Measurements from ENCODE around the gene TTC33.

Gene TTC33

DNA sequence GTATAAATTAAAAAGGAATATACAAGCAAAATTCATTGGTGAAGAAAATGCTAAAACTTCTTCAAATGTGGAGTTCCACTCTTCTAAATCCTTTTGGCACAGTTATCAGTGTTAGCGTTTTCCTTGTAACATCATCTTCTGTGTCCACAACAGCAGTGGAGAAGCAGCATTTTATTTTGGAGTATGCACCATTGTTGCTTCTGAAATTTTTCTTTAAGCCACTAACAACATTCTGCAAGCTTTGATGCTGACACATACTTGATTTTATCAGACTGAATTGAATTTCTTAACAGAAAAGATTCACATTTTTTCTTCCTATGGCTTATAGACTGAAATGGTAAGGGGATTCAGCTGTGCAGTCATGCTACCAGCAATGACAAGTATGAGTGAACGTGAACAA, 136.8 kb downstream of the TTC33 start:
- Histone ChIP-seq H3K27me3 (ENCODE audit: insufficient read depth, low read length, poor library complexity, severe bottlenecking) (no peaks in the 10 kb centered on the region), H3K36me3 (ENCODE audit: insufficient read depth, low read length) (no peaks in the 10 kb centered on the region), H3K79me2 (ENCODE audit: insufficient read depth, low read length) (no peaks in the 10 kb centered on the region), H3F3A (ENCODE audit: low read depth) (no peaks in the 10 kb centered on the region), H3K4me1 (ENCODE audit: insufficient read depth, low read length, poor library complexity, severe bottlenecking) (peaks cover 56% of the 10 kb centered on the region), H4K20me1 (ENCODE audit: insufficient read depth, low read length, poor library complexity, severe bottlenecking) (no peaks in the 10 kb centered on the region), H3K9me3 (ENCODE audit: insufficient read depth, low read depth, low read length) (no peaks in the 10 kb centered on the region), H3K4me2 (ENCODE audit: low read depth, low read length, poor library complexity, severe bottlenecking) (peak overlapping the region; percentile 26), H3K4me3 (ENCODE audit: low read length, poor library complexity, severe bottlenecking) (no peak overlapping the region), H2AFZ (ENCODE audit: low read length) (no peak overlapping the region), H3K9me2 (replicated peaks; ENCODE audit: low read depth, low read length) (no peaks in the 10 kb centered on the region), H3K9ac (ENCODE audit: low read depth, low read length, poor library complexity, severe bottlenecking) (no peak overlapping the region)
- no peak for TF ChIP-seq EZH2phosphoT487 (IDR thresholded peaks at IDR 0.05; ENCODE audit: borderline replicate concordance)
- TF ChIP-seq, protein P1, sequence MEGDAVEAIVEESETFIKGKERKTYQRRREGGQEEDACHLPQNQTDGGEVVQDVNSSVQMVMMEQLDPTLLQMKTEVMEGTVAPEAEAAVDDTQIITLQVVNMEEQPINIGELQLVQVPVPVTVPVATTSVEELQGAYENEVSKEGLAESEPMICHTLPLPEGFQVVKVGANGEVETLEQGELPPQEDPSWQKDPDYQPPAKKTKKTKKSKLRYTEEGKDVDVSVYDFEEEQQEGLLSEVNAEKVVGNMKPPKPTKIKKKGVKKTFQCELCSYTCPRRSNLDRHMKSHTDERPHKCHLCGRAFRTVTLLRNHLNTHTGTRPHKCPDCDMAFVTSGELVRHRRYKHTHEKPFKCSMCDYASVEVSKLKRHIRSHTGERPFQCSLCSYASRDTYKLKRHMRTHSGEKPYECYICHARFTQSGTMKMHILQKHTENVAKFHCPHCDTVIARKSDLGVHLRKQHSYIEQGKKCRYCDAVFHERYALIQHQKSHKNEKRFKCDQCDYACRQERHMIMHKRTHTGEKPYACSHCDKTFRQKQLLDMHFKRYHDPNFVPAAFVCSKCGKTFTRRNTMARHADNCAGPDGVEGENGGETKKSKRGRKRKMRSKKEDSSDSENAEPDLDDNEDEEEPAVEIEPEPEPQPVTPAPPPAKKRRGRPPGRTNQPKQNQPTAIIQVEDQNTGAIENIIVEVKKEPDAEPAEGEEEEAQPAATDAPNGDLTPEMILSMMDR (conservative IDR thresholded peaks at IDR 0.05; ENCODE audit: low read length) = no peak

DNA sequence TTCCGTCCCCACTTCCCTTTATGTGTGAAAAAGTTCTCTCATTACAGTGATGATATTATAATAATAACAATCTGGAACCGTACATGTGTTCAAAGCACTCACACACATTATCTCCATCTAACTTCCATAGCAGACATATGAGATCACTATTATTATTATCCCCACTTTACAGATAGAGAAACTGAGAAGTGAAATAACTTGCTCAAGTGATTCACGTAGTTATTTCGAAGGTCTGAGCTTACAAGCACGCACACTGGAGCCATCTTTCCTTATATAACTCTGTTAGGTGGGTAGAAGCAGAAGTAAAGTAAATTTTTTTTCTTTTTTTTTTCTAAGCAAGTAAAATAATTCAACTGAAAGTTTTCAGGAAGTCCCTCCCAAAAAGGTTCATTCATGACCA, 139.0 kb downstream of the TTC33 start:
- H3K4me2 ChIP-seq (ENCODE audit: low read depth, low read length, poor library complexity, severe bottlenecking) = no peak overlapping the region
- H2AFZ ChIP-seq (ENCODE audit: low read length) = no peak overlapping the region

DNA sequence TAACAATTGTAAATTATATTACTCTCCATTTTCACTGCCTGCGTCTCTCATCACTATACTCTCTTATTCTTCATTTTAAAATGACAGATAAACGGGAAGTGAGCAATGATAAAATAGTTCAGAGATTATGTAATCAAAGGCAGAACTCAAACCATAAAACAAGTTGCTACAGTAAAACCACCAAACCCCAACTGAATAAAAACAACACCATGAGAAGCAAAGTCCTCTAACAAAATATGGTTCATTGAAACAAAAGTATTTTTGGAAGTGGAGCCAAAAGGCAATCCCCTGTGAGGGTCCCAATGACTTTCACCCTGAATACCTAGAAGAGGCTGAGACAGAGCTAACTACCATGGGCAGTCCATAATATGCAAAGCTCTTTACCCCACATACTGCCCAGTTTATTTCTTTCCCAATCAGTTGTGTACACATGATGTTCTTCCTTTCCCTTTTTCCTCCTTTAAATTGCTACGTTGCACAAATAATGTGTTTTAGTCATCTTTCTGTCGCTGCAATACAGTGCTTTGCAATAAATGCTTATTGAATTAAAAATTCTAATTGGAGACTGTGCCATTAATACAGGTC, 140.1 kb downstream of the TTC33 start:
- TF ChIP-seq, protein P1 (conservative IDR thresholded peaks at IDR 0.05; ENCODE audit: low read length) = no peak
- TF ChIP-seq EZH2phosphoT487 (IDR thresholded peaks at IDR 0.05; ENCODE audit: borderline replicate concordance) = no peak
- no peaks in the 10 kb centered on the region for H3K9me2 ChIP-seq (replicated peaks; ENCODE audit: low read depth, low read length)
- H3K9ac ChIP-seq (ENCODE audit: low read depth, low read length, poor library complexity, severe bottlenecking) = no peak overlapping the region
- H3K9me3 ChIP-seq (ENCODE audit: insufficient read depth, low read depth, low read length) = no peaks in the 10 kb centered on the region
- peak overlapping the region; percentile 28 for H3K4me2 ChIP-seq (ENCODE audit: low read depth, low read length, poor library complexity, severe bottlenecking)
- no peaks in the 10 kb centered on the region for H3F3A ChIP-seq (ENCODE audit: low read depth)
- H3K79me2 ChIP-seq (ENCODE audit: insufficient read depth, low read length) = no peaks in the 10 kb centered on the region
- no peak overlapping the region for H3K4me3 ChIP-seq (ENCODE audit: low read length, poor library complexity, severe bottlenecking)
- no peaks in the 10 kb centered on the region for H3K36me3 ChIP-seq (ENCODE audit: insufficient read depth, low read length)
- H3K27me3 ChIP-seq (ENCODE audit: insufficient read depth, low read length, poor library complexity, severe bottlenecking) = no peaks in the 10 kb centered on the region
- H4K20me1 ChIP-seq (ENCODE audit: insufficient read depth, low read length, poor library complexity, severe bottlenecking) = no peaks in the 10 kb centered on the region
- 0 out of 2 replicates have a peak overlapping the region, but pooled peaks have one; percentile 12 for H2AFZ ChIP-seq (ENCODE audit: low read length)
- H3K4me1 ChIP-seq (ENCODE audit: insufficient read depth, low read length, poor library complexity, severe bottlenecking) = peaks cover 35% of the 10 kb centered on the region

More for the DNA sequence above, 139.0 kb downstream of the TTC33 start:
- H3K36me3 ChIP-seq (ENCODE audit: insufficient read depth, low read length) = no peaks in the 10 kb centered on the region
- TF ChIP-seq, protein P1 (conservative IDR thresholded peaks at IDR 0.05; ENCODE audit: low read length) = no peak
- no peak for TF ChIP-seq EZH2phosphoT487 (IDR thresholded peaks at IDR 0.05; ENCODE audit: borderline replicate concordance)
- no peaks in the 10 kb centered on the region for H3K27me3 ChIP-seq (ENCODE audit: insufficient read depth, low read length, poor library complexity, severe bottlenecking)
- H3F3A ChIP-seq (ENCODE audit: low read depth) = no peaks in the 10 kb centered on the region
- no peaks in the 10 kb centered on the region for H3K9me2 ChIP-seq (replicated peaks; ENCODE audit: low read depth, low read length)
- H3K79me2 ChIP-seq (ENCODE audit: insufficient read depth, low read length) = no peaks in the 10 kb centered on the region
- H3K9ac ChIP-seq (ENCODE audit: low read depth, low read length, poor library complexity, severe bottlenecking) = no peak overlapping the region
- no peaks in the 10 kb centered on the region for H4K20me1 ChIP-seq (ENCODE audit: insufficient read depth, low read length, poor library complexity, severe bottlenecking)
- peaks cover 38% of the 10 kb centered on the region for H3K4me1 ChIP-seq (ENCODE audit: insufficient read depth, low read length, poor library complexity, severe bottlenecking)
- no peak overlapping the region for H3K4me3 ChIP-seq (ENCODE audit: low read length, poor library complexity, severe bottlenecking)
- H3K9me3 ChIP-seq (ENCODE audit: insufficient read depth, low read depth, low read length) = no peaks in the 10 kb centered on the region
